GM21825 (cell line): ENCODE measurements around the gene GLIPR2.
A peak's percentile ranks its signal among the peaks of the same experiment; 100 is the strongest.
"Not testable (repeated sequence)": the region's sequence is repeated elsewhere in the genome, so short reads cannot be mapped to it uniquely, and the experiment has no call there.

Experiments
- ATAC-seq: cut with Tn5 transposase; IDR thresholded peaks from one replicate; pipeline ENCODE4 v1.9.1; 2021; ENCODE audit warnings: mild to moderate bottlenecking, moderate library complexity; ENCODE audit not compliant: unreplicated experiment

The GLIPR2 gene, protein sequence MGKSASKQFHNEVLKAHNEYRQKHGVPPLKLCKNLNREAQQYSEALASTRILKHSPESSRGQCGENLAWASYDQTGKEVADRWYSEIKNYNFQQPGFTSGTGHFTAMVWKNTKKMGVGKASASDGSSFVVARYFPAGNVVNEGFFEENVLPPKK

GRCh38 chr9:36136272-36136893 lies at the start of gene GLIPR2:
Gene GLIPR2 (plus strand): TSS chr9:36136733. CDS start chr9:36136779, 46 bp downstream.
- ATAC-seq: peak; percentile 95

DNA sequence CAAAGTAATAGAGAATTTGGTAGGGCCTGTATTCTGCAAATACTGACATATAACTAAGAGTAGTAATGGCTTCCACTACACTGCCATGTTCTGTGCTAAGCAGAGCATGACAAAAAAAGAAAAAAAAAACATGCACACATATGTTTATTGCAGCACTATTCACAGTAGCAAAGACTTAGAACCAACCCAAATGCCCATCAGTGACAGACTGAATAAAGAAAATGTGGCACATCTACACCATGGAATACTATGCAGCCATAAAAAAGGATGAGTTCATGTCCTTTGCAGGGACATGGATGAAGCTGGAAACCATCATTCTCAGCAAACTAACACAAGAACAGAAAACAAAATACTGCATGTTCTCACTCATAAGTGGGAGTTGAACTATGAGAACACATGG lies 49.5 kb upstream of the GLIPR2 start:
- ATAC-seq: not testable (repeated sequence)

GRCh38 chr9:36088020-36088419 lies 48.5 kb upstream of the GLIPR2 start:
- ATAC-seq: no peak

GRCh38 chr9:36091026-36091953 lies 45.2 kb upstream of the GLIPR2 start:
- ATAC-seq: no peak

- no peak for ATAC-seq
Measured at GRCh38 chr9:36092014-36092413, 44.5 kb upstream of the GLIPR2 start.

- ATAC-seq: peak; percentile 92
Measured at GRCh38 chr9:36092509-36093215, 43.9 kb upstream of the GLIPR2 start.

GRCh38 chr9:36093384-36093783 lies 43.1 kb upstream of the GLIPR2 start:
- no peak for ATAC-seq

GRCh38 chr9:36099718-36100117 lies 36.8 kb upstream of the GLIPR2 start:
- no peak for ATAC-seq

DNA sequence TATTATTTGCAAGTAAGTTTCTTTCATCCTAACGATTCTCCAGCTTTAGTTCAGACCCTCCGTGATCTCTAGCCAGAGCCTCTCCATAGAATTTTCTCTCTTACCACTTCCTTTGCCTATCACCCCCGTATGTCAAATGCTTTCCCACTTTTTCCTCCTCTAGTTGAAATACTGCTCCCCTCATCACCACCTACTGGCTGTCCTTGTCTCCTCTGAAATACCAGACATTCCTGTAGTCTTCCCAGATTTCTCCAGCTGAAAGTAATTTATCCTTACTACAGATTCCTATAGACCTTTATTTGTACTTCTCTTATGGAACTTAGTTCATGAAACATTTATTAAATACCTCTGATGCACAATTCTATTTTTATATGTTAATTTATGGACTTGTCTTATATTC lies 36.0 kb upstream of the GLIPR2 start:
- no peak for ATAC-seq

DNA sequence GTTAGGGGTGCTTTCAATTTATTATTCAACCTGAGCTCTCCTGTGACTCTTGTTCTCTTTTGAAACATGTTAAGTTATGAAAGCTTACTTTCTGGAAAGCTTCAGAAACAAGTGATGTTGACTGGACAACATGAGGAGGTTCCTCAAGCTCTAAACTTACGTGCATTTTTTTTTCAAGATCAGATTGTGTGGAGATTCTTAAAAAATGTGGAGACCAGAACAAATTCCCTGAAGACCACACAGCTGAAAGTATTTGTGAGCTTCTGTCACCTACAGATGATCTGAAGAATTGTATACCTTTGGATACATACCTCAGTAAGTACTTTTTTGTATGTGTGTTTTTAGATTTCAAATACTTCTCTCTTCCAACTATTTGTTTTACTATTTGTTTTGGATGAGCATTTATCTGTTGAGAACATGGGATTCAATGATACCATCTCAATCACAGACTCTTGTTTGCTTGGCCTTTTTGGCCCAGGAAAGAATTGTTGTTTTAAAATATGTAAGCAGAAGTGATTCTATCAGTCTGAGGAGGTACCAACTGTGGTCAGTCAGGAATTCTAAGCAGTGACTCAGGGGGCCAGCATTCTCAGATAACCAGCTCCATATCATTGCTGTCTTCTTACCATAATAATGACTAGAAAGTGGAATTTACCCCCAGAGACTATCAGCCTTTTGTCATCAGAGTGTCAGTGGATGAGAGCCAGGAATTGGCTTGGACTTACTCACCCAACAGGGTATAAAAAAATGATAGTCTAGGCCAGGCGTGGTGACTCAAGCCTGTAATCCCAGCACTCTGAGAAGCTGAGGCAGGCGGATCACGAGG lies 34.4 kb upstream of the GLIPR2 start:
- ATAC-seq: no peak

DNA sequence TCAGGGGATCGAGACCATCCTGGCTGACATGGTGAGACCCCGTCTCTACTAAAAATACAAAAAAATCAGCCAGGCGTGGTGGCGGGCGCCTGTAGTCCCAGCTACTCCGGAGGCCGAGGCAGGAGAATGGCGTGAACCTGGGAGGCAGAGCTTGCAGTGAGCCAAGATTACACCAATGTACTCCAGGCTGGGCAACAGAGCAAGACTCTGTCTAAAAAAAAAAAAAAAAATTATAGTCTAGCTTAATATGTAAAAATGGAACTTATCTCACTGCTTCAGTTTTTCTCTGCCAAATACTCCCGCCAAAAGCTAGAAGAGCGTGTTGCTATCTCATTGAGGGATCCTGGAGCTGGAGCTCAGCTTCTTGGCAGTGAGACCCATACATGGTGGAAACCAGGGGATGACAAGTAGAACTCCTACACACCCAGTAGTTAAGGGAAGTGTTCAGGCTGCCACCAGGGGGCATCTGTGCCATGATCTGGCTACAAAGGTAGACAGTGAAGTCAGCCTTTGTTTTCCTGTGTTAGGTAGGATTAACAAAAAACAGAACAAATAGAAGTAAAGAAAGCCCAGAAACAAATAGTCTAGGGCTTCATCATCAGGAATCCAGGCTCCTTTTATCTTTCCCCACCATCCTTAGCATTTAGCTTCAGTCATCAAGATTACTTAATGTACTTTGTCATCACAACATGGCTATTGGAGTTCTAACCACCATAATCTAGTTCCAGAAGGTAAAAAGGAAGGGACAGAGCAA lies 33.6 kb upstream of the GLIPR2 start:
- ATAC-seq: no peak

DNA sequence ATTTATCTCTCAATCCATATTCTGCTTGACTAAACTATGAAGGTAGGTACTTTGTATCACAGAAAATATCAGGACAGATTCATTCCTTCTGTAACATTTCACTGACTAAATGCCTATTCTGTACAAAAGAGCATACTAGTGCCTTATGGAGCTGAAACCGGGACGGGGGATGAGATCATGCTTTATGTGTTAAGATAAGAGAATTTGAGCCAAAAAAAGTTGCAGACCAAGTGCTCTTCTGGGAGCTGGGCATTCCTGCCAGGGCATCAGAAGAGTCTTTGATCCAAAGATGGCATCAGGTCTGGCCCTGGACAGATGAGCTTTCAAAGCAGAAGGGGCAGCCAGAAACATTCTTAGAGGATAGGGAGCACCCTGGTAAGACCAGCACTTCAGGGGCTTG lies 27.5 kb upstream of the GLIPR2 start:
- no peak for ATAC-seq

- ATAC-seq: no peak
Measured at GRCh38 chr9:36110434-36110833, 26.1 kb upstream of the GLIPR2 start.

- ATAC-seq: no peak
Measured at GRCh38 chr9:36112516-36112915, 24.0 kb upstream of the GLIPR2 start.

DNA sequence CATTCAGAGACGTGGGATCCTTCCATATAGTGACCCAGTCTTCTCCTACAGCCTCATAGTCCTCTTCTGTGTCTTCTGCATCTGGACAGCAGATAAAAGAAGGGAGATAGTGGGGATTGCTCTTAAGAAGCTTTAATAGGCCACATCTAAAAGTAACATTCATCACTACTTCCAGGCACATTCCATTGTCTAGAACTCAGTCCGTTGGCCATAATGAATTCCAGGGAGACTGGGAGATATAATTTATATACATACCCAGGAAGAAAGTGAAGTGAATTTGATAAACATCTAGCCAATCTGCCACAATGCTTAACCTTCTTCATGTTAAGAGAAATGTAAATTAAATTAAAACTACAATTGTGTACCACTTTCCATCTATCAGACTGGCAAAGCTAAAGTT lies 22.5 kb upstream of the GLIPR2 start:
- ATAC-seq: no peak

- ATAC-seq: no peak
Measured at GRCh38 chr9:36116593-36116992, 19.9 kb upstream of the GLIPR2 start.

GRCh38 chr9:36118201-36118600 lies 18.3 kb upstream of the GLIPR2 start:
- no peak for ATAC-seq

- ATAC-seq: no peak
Measured at GRCh38 chr9:36118706-36119105, 17.8 kb upstream of the GLIPR2 start.

DNA sequence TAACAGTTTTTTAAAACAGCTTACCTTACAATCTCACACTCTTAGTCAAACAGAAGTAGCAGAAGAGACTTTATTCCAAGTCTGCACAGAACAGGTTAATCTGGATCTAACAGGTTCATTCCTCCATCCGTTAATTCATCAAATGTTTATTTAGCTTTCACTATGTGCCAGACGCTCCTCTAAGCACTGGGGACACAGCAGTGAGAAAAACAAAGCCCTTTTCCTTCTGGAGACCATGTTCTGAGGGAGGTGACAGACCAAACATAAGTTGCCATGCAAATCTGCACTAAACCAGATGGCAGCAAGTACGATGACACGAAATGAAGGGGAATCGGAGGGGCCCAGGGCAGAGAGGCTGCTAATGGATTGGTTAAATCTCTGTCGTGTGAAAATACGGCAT lies 17.1 kb upstream of the GLIPR2 start:
- ATAC-seq: no peak

GRCh38 chr9:36120705-36121104 lies 15.8 kb upstream of the GLIPR2 start:
- no peak for ATAC-seq
